HG03159 (cell line): ENCODE measurements around the gene ANAPC13.
A peak's percentile ranks its signal among the peaks of the same experiment; 100 is the strongest.

Experiments used
- ATAC-seq: cut with Tn5 transposase; IDR thresholded peaks from one replicate; pipeline ENCODE4 v1.9.1; 2021; ENCODE audit warnings: mild to moderate bottlenecking, moderate library complexity; ENCODE audit not compliant: unreplicated experiment

Gene ANAPC13

GRCh38 chr3:134485718-134486576 is at the start of gene ANAPC13, which contains the start of gene CEP63:
Gene ANAPC13 (minus strand): TSS chr3:134485985. CDS start chr3:134482904, 3,081 bp downstream.
Gene CEP63 (plus strand): TSS chr3:134486057. CDS start chr3:134495321, 9,264 bp downstream.
- peak; percentile 82 for ATAC-seq

DNA sequence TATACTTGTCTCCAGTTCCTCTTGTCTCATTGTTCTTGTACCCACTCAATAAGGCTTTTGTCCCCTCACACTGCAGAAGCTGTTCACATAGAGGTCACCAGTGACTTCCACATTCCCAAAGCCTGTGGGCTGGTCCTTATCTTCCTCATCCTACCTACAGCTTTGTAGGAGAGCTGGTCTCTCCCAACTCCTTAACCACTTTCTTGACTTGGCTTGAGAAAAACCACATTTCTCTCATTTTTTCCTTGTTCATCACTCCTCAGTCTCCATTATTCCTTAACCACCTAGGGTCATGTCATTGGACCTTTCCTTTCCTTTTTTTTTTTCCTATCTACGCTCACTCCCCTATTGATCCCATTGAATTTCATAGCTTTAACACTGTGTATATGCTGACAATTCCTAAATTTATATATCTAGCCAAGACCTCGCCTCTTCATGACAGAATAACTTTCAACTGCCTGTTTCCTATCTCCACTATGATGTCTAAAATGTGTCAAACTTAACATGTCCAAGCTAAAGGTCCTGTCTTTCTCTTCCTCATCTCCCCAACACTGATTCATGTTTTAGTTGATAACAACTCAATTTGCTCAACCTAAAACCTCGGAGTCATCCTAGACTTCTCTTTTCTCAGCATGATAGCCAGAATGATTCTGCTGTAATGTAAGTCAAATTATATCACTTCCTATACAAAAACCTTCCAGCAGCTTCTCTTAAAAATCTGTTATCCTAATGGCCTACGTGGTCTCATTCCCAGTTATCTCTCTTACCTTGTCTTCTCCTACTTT is 49.6 kb upstream of the ANAPC13 start:
- ATAC-seq, result no peak

DNA sequence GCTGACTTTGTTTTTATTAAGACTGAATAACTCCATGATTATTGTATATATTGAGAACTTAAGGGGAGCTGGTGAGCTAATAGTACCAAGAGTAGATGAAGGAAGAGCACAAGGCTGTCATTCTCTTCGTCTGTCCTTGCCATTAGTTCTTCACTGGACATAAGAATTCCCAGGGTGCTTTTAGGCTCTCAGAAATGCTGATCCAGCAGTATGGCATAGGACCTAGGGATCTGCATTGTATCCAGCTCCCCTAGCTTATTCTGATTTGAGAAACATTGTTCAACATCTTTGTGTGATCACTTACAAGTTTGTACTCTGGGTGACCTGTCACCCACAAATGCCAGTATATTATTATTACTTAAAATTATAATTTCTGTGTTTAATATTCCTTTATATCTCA is 47.7 kb upstream of the ANAPC13 start:
- no peak for ATAC-seq

GRCh38 chr3:134527538-134528186 is 41.9 kb upstream of the ANAPC13 start:
- no peak for ATAC-seq

GRCh38 chr3:134527037-134527436 is 41.3 kb upstream of the ANAPC13 start:
- ATAC-seq, result no peak

DNA sequence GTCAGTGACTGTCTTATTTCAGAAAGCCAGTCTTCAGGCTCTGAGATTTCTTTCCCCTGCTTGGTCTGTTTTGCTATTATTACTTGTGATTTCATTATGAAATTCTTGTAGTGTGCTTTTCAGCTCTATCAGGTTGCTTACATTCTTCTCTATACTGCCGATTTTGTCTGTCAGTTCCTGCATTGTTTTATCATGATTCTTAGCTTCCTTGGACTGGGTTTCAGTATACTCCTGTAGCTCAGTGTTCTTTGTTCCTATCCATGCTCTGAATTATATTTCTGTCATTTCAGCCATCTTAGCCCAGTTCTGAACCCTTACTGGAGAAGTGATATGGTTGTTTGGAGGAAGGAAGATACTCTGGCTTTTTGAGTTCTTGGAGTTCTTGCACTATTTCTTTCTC is 40.5 kb upstream of the ANAPC13 start:
- no peak for ATAC-seq

DNA sequence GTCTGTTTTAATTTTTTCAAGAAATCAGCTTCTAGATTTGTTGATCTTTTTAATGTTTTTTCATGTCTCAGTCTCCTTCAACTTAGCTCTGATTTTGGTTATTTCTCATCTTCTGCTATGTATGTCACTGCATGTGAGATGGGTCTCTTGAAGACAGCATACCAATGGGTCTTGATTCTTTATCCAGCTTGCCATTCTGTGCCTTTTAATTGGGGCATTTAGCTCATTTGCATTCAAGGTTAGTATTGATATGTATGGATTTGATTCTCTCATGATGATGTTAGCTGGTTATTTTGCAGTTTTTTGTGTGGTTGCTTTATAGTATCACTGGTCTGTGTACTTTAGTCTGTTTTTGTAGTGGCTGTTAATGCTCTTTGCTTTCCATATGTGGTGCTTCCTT is 39.5 kb upstream of the ANAPC13 start:
- no peak for ATAC-seq

- no peak for ATAC-seq
Observed at GRCh38 chr3:134522541-134522940, 36.8 kb upstream of the ANAPC13 start.

- ATAC-seq, result no peak
Observed at GRCh38 chr3:134517791-134518190, 32.0 kb upstream of the ANAPC13 start.

GRCh38 chr3:134516905-134517304 is 31.1 kb upstream of the ANAPC13 start:
- ATAC-seq, result no peak

DNA sequence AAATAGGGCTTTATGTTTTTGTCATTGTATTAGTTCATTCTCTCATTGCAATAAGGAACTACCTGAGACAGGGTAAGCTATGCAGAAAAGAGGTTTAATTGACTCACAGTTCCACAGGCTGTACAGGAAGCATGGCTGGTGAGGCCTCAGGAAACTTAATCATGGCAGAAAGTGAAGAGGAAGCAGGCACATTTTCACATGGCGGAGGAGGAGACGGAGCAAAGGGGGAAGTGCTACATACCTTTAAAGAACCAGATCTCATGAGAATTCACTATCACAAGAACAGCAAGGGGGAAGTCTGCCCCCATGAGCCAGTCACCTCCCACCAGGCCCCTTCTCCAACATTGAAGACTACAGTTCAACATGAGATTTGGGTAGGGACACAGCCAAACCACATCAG is 25.7 kb upstream of the ANAPC13 start:
- no peak for ATAC-seq

GRCh38 chr3:134505485-134505884 is 19.7 kb upstream of the ANAPC13 start:
- ATAC-seq, result no peak

- ATAC-seq, result no peak
Observed at GRCh38 chr3:134504132-134504531, 18.3 kb upstream of the ANAPC13 start.

- ATAC-seq, result no peak
Observed at GRCh38 chr3:134503266-134503665, 17.5 kb upstream of the ANAPC13 start.

DNA sequence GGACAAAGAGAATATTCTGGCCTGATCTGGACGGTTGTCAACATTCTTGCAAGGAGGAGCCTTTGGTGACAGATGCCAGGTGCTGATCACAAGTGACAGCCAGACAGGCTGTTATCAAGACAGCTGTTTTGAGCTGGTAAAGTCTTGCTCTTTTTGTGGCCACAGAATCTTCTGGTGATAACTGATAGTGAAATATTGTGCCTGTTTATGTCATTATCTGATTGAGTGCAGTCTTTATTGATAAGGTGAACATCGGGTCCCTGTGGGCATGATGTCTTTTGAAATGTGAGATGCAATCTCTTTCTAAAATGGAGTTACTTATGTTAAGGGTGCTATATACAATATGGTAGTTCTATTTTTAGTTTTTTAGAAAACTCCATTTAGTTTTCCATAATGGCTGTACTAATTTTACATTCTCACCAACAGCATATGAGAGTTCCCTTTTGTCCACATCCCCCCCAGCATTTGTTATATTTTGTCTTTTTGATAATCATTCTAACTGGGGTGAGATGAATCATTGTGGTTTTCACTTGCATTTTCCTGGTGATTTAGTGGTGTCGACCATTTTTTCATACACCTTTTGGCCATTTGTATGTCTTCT is 10.8 kb upstream of the ANAPC13 start:
- ATAC-seq, result no peak

GRCh38 chr3:134495980-134496379 is 10.2 kb upstream of the ANAPC13 start:
- ATAC-seq, result no peak

DNA sequence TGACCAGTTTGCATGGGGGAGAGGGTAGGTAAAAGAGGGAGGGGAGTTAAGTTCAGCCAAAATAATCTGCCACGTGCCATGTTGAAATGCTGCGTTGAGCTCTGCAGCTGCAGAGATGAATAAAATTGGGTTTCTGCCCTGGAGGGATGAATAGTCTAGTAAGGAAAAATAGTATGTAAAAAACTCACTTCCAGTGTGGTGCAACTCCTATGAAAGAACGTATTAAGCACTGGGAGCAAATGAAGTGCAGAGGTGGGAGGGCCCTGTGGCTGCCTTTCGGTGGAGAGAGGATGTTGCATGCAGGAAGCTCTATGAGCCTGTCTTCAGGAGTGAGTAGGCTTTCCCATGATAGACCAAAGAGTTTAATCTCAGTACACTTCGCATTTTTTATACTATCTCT is 8.7 kb upstream of the ANAPC13 start:
- ATAC-seq, result no peak

- no peak for ATAC-seq
Observed at GRCh38 chr3:134487406-134487805, 1.6 kb upstream of the ANAPC13 start.

DNA sequence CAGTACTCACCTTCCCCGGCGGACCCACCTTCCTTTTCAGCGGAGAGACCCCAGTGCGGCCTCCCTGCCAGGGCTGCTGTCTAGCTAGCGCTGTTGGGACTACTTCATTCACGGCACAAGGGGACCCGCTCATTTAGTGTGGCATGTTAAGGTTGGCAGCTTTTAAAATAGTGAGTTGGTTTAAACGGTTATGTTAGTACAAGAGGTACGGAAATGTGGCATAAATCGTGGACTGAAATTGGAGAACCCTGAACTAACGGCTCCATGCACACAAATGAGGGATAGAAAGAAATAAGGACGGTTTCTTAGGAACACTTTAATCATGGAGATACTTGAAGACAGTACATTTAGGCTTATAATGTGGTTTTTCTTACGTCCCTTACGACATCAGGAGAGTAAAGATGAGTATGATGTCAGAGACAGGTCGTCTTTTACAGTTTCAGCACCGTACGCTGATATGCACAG is 824 bp upstream of the ANAPC13 start:
- ATAC-seq, result peak; percentile 9

- ATAC-seq, result peak; percentile 2
Observed at GRCh38 chr3:134485075-134485717, 589 bp downstream of the ANAPC13 start.
